Ureter (tissue), 1 donor: Measurements from ENCODE around the gene IQCC. TPM values are rescaled to one million over a fixed set of nuclear protein-coding genes. Genes with fewer than 3 reads are reported as not detected.

Experiments
- DNase-seq: peaks from one replicate; pipeline ENCODE4 v3.0.0-alpha.2; 2020; ENCODE audit warnings: low spot score
- total RNA-seq: library from RNA; stranded (reverse); gene quantifications from one replicate; pipeline ENCODE4 v1.2.4, GENCODE V29; 2023
- donor health status: DM: yes; HTN: yes; CAD: no.

IQCC gene
- total RNA-seq, 1 donor from 2014 or later, result 2.5 TPM

DNA sequence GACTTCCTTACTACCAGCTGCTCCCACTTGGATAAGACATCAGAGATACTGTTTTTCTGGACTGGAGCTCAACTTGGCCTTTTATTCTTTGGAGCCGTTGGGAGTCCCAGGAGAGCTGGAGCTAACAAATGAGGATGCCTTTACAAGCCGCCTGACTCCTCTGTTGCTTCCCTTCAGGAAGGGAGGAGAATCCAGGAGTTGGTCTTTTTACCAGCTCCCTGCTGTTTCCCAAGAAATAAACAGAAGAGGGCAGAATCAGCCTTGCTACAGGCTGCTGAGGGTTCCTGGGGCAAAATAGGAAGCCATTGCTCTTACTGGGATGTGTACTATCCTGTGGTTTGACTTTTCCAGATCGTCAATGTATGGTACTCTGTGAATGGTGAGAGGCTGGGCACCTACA is 18.2 kb downstream of the IQCC start:
- DNase-seq, result no peak

DNA sequence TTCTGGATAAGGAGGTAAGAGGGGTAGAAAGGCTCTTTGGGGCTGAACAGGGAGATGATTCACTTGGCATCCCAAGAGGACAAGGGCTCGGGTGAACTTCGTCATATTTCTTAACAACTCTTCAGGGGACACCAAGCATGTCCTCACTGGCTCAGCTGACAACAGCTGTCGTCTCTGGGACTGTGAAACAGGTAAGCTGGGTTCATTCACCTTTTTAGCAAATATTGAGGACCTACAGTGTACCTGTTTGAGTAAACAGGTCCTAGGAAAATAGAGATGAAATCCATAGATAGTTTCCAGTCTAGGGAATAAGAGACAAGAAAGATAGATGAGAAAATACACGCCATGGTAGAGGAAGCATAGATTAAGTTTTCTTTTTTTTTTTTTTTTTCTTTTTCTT is 18.8 kb downstream of the IQCC start:
- DNase-seq, result no peak

DNA sequence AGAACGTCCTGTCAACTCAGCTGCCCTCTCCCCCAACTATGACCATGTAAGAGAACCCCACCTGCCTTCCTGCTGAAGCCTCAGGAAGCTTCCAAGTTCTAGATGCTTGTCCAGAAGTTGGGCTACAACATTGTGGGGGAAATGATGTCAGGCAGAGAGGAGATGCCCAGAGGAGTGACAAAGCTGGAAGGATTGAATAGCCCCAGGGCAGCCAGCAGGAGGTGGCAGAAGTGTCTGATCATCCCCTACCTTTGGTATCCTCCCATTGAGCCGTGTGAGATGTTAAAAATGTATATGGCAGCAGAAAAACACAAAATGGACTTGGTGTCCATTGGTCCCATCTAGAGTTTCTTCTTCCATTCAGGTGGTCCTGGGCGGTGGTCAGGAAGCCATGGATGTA is 23.3 kb downstream of the IQCC start:
- no peak for DNase-seq

DNA sequence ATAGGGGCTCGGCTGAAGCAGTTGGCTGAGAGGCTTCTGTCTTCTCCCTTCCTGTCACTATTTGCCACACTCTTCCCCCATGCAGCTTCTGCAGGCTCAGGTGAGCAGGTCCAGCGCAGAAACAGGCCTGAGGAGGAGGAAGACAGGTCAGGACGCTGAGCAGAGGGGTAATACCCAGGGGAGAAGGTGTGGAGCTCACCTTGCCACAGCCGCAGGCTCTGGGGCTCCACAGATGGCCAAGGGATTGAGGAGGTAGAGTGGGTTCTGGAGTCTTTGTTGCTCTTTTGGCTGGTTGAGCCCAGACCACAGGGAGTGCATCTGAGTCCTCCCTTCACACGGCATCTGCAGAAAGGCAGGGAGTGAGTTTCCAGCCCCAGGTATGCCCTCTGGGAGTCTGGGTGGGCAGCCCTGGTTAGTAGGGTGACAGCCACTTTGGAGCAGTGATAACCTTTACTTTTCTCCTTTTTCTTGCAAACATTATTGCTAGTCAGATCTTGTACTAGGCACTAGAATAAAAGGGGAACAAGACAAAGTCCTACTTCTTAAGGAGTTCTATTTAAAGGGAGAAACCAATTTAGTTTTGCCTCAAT is 26.5 kb downstream of the IQCC start:
- no peak for DNase-seq

DNA sequence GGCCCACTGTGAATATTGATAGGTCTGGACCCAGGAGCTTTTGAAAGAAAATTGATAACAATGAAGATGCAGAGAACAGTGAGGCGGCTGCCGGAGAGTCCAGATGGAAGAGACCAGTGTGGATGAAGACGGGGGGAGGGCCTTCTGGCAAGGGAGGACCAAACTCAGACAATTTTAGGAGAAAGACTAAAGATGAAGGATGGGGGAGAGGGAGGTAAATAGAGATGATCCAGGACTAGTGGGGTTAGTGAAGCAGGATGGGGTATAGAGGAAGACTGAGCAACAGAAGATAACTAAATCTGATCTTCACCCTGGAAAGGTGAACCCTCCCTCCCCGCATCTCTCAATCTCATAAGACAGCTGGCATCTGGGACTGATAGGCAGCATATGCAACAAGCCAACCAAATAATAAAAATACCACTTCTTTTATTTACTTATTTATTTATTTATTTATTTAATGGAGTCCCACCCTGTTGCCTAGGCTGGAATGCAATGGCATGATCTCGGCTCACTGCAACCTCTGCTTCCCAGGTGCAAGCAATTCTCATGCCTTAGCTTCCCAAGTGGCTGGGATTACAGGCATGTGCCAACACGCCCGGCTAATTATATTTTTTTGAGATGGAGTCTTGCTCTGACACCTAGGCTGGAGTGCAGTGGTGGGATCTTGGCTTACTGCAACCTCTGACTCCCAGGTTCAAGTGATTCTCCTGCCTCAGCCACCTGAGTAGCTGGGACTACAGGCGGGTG is 27.3 kb downstream of the IQCC start:
- DNase-seq, result no peak

DNA sequence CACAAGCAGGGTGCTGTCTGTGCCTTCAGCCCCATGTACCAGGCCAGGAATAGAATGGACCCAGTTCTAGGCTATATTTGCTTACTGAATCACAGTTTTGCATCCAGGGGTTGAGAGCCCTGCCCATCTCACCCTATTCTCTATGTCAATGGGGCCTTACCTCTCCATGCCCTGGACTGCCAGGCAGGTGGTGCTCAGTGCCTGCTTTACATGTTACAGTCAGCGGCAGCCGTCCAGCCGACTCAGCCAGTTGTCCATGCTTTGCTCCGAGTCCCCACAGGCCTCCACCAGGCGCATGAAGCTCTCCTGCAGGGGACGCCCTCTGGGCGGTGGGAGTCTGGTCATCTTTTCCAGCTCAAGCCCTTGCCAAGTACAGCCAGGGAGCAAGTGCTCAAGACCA is 29.3 kb downstream of the IQCC start:
- no peak for DNase-seq

DNA sequence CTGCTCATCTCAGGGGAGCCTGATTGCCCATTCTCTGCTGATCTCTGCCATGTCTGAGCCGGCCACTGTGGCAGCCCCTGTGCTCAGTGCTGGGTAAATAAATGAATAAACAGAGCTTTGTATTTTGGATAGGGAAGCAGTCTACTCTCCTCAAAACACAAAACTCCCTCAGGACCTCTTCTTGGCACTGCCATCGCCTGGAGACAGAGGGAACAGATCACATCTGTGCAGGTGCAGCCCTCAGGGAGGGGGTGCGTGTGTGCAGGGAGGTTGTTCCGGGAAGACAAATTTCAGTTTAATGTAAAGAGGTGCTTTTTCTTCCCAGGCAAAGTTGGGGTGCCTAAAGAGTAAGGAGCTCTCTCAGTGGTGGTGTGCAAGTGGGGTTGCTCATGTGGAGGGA is 33.9 kb downstream of the IQCC start:
- no peak for DNase-seq

DNA sequence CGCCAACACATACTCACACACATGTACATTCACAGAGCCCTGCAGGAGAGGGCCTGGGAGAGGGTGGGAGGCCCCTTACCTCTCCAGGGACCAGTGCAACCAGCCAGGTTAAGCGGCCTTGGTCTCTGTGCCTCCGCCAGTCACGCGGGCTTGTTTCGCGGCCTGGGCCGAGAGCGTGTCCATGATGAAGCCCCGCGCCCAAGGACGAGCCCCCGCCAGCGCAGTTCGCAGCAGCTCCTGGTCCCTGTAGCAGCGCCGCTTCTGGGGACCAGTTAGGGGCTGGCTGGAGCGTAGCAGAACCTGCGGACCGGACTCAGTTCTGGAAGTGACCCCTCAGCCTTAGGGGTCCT is 34.3 kb downstream of the IQCC start:
- DNase-seq, result no peak

DNA sequence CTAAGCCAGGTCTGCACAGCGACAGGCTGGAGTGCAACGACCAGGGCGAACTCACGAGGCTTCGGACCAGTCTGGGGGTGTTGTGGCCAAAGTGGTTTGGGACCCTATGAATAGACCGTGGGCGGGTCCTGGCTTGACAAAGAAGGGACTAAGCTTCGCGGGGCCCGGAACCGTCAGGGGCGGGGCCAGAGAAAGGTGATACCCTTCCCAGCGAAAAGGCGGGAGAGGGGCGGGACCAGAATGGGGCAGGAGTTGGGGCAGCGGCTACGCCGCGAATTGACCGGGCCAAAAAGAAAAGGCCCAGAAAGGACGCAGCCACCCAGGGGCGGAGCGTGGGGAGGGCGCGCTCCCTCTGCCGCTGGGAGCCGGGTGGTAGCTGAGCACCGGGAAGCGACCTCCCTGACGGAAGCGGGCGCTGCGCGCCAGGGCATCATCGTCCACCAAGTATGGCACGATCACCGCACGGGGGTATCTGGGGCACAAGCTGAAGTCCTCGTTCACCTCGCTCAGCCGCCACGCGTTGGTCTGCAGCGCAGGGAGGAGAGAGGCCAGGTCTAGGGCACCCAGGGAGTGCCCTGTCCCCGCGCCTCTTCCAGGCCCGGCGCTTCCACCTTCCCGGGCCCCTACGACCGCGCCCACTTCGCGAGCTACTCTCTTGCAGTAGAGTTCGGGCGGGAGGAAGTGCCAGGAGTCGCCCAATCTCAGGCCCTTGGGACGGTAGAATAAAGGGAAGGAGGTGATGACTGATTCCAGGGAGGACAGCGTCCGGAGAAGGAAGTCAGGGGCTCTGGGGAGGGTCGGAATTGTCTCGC is 34.9 kb downstream of the IQCC start:
- DNase-seq, result peak; percentile 72

DNA sequence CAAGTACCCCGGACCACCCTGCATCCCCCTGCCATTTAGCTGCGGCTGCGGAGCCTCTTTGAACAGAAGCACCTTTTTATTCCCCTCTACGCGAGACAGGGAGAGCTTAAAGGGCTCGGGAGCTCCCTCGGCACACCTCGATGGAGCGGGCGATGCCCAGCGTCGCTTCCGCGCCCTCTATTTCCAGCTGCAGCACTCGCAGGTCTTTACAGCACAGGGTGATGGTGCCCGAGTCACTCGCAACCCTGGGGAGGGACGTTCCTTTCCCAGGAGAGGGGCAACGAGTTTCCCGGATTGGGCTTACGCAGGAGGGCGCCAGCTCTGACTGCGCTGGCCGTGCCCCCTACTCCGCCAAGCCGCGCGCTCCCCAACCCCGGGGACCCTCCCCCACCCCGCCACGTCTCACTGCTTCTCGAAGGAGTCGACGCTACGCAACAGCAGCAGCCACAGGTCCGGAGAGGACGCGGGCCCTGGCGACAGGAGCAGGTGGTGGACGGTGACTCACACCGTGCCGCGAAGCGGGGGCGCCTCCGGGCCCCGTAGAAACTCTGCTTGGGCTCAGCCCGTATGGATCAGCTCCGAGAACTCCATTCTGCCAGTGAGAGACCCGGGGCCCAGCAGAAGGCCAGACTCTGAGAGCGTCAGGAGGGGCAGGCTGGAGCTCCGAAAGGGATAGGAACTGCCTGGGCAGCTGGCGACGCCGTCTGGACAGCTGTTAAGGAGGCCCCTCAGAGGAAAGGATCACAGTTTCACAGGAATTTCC is 35.7 kb downstream of the IQCC start:
- DNase-seq, result peak; percentile 69

DNA sequence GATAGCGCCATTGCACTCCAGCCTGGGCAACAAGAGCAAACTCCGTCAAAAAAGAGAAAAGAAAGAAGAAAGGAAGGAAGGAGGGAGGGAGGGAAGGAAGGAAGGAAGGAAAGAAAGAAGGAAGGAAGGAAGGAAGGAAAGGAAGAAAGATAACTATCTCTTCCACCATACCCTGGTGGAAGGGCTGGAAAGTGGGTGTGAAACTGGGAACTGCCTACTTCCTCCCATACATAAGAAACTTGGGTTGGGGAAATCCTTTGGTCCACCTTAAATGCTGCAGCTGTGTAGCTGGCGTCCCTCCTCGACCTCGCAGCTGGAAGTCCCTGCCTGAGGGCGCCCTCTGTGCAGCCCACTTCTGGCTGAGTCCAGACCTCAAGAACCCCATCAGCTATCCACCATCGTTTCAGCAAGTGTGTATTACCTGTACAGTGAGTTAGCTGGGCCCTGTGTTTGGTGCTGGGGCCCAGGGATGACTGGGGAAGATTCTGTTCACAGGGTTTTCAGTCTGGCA is 36.9 kb downstream of the IQCC start:
- no peak for DNase-seq

DNA sequence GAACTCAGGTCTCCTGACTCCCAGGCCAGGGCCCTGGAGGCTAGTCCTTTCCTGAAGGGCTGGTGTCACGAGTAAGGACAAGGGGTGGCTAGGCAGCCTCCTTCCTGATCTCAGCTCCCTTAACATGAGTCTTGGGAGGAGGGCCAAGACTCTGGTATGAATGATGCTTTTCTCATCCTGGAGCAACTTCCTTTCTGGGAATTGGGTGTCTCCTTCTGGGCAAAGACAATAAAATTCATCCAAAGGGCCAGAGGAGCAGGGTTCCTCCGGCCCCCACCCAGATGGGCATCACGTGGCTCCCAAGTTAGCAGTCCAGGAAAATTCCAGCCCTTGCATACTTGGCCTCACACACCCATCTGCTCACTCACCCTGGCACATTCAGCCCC is 41.4 kb downstream of the IQCC start, which contains the start of gene FAM167B:
Gene FAM167B, plus strand, starts transcription at position 335 of the 386 bp plus-strand sequence. CDS start 200 bp downstream, outside the sequence.
- DNase-seq, result peak; percentile 61

DNA sequence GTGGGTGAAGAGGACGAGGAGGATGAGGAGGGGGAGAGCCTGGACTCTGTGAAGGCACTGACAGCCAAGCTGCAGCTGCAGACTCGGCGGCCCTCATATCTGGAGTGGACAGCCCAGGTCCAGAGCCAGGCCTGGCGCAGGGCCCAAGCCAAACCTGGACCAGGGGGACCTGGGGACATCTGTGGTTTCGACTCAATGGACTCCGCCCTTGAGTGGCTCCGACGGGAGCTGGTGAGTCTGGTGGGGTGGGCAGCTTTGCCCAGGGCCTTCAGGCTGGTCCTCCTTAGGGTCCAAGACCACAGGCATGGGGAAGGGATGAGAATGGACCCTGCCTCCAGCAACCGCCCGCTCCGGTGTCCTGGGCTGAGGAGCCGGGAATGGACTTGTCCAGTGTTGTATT is 42.0 kb downstream of the IQCC start:
- DNase-seq, result peak; percentile 50

DNA sequence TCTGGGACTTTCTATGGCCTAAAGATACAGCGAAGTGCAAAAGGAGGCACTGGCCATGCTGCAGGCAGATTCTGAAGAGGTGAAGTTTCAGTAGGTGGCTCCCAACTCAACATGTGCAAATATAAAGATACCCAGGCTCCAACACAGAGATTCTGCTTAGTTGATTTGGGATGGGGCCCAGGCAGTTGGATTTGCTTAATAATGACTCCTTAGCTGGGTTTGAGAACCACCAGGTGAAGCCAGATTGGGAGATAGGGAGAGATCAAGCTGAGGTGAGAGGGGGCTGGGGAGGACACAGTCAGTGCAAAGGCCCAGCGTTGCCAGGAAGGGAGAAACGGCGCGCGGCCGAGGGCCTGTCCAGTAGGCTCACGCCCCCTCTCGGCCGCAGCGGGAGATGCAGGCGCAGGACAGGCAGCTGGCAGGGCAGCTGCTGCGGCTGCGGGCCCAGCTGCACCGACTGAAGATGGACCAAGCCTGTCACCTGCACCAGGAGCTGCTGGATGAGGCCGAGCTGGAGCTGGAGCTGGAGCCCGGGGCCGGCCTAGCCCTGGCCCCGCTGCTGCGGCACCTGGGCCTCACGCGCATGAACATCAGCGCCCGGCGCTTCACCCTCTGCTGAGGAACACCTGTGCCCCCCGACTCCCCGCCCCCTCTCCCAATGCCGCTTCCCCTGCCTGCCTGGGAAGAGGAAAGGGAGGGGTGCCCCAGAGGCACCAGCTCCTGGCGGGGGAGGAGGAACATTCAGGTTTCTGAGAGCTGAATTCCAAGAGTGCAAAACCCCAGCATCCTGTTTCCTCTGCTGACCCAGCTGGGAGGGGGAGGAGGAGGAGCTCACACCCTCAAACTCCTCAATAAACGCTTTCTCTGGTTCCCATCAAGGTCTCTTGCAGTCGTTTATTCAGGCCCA is 42.8 kb downstream of the IQCC start:
- DNase-seq, result peak; percentile 79

DNA sequence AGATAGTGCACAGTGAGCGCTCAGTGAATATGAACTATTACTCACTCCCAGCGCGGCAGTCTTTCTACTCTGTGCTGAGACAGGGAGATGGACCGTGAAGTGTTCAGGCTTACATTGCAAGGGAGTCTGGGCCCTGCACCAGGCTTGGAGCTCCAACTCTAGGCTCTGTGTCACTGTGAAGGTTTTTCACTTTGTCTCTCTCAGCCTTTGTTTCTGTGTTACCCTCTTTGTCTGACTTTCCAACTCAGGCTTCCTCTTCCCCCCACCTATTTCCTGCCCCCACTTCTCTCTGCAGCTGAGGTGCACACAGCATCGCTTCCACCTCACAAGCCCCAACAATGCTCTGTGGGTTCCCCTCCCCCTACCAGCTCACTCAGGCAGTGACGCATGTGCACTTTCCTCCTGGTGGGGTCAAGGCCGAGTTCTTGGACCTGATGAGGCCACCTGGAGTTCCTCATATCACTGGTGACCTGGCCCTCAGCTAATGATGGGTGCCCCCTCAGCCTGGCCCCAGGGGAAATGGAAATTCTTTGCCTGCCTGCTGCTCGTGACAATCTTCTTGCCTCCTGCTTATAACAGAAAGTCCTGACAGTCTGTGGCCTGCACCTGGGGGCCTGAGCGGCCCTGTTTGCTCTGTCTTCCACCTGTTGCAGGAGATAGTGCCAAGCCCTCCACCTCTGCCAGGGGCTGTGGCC is 44.5 kb downstream of the IQCC start:
- DNase-seq, result peak; percentile 66

DNA sequence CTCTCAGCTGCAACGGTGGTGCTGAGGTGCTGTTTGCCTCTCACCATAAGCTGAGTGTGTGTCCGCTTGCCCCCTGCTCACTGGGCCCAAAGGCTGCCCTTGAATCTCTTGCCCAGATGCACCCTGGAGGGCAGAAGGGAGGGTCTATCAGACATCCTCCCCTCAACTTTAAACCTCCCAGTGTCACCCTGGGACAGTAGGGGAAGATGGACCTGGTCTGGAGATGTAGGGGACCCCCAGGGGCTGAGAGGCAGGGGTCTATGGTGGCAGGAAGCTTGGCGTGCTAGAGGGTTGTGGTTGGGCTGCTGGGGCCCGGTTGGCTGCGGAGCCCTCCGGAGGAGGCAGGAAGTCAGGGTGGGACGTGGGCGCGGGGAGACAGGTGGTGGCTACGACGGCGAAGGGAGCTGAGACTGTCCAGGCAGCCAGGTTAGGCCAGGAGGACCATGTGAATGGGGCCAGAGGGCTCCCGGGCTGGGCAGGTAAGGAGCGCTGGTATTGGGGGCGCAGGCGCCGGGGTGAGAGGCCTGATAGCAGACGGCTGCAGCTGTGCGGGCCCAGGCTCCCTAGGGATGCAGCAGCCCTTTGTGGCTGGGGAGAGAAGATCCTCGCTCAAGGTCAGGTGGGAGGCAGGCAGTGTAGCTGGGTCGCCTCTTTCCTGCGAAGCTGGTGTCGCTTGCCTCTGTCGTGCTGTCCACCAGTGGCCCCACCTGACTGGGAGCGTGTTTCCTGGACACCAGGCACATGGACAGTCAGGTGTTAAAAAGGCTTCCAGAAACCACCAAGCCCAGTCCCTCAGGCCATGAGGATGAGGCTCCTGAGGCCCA is 45.6 kb downstream of the IQCC start, which contains the start of gene LCK:
Gene LCK, plus strand, starts transcription at position 373 of the 824 bp plus-strand sequence. CDS start 23,065 bp downstream, outside the sequence.
- no peak for DNase-seq

DNA sequence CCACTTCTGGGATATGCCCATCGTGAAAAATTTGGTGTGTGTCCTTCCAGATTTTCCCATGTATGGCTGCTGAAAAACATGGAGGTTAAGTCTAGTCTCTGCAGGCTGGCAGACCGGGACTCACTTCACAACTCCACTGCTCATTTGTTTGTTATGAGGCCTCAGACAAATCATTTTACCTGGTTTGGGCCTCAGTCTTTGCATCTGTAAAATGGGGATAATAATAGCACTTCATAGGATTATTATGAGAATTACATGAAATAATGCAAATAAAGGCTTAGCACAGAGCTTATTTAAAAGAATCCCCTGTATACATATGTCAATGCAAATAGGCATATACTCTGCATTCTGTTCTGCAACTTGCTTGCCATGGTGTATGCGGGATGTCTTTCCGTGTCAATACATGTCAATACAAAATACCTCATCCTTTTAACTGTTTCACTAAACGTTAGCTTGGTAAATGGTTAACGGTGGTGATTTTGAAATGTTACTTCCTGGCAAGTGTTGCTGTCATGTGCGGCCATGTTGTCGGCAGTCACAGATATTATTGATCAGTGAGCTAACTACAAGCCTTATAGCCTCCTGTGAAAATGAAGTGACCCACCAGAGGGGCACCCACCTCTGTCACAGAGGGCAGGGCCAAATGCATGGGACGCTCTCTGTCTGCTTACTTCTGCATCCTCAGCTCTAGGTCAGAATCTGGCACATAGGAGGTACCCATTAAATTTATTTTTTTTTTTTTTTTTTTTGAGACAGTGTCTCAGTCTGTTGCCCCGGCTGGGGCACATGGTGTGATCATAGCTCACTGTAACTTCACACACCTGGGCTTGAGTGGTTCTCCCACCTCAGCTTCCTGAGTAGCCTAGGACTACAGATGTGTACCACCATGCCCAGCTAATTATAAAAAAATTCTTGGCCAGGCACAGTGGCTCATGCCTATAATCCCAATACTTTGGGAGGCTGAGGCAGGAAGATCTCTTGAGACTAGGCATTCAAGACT is 49.9 kb downstream of the IQCC start:
- no peak for DNase-seq
